ENCODE data around the gene CCHCR1. TPM values are rescaled to one million over a fixed set of nuclear protein-coding genes. Genes with fewer than 3 reads are reported as not detected.
"Not testable (repeated sequence)": the region's sequence is repeated elsewhere in the genome, so short reads cannot be mapped to it uniquely, and the experiment has no call there.

Gene CCHCR1
- total RNA-seq, 2 experiments from 2014 or later: 47.1 to 47.7 TPM

DNA sequence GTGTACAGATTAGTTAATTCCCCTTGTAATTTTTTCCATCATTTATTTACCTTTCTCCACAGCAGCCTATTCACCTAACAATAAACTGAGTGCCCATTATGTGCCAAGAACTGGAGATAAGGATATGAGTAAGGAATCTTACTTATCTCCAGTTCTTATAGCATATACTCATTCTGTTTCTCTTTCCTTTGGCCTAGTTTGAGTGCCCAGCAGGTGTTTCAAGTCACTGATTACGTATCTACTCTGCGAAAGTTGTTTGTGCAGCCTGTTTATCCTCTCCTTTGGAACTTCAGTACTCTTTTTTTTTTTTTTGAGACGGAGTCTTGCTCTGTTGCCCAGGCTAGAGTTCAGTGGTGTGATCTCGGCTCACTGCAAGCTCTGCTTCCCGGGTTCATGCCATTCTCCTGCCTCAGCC lies 30.2 kb upstream of the CCHCR1 start:
- CTCF ChIA-PET: no interaction called here
- POLR2A ChIA-PET: no interaction called here

DNA sequence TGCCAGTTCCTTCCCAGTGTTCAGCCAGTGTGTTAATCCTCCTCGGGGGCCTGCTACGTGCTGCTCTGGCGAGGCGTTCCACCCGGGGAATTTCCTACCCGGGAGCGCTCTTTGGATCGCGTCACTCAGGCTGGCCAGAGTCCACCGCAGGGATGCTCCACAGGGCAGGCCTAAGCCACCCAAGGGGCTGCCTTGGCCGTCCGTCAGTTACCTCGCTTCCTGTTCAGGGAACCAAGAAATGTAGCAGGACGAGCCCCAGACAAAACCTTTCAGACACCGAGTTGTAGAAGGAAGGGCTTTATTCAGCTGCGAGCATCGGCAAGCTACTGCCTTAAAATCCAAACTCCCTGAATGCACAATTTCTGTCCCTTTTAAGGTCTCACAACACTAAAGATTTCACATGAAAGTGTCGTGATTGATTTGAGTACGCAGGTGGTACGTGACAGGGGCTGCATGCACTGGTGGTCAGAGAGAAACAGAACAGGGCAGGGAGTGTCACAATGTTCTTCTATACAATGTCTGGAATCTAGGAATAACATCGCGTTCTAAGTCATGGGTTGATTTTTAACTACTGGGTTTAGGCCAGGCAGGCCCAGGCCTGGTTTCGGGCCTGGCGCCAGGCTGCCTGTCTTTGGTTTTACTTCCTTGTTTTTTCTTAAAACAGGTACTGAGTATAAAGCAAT lies 28.6 kb upstream of the CCHCR1 start:
- ChIA-PET POLR2A (no interaction called here), CTCF (no interaction called here)

DNA sequence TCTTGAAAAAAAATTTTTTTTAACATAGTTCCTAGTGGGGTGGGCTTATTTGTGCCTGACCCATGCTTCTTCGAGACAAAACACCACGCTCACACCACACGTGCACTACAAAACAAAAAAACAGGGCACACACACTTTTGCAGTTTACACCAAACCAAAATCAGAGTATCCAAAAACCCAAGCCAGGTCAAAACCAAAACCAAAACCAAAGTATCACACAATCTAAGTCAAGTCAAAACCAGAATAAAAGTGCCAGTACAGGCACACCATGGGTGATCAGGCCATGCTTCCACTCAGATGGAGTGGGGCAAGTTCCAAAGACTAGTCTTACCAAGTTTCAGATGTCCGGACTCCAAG lies 28.1 kb upstream of the CCHCR1 start:
- POLR2A ChIA-PET, CTCF ChIA-PET: not testable (repeated sequence)

DNA sequence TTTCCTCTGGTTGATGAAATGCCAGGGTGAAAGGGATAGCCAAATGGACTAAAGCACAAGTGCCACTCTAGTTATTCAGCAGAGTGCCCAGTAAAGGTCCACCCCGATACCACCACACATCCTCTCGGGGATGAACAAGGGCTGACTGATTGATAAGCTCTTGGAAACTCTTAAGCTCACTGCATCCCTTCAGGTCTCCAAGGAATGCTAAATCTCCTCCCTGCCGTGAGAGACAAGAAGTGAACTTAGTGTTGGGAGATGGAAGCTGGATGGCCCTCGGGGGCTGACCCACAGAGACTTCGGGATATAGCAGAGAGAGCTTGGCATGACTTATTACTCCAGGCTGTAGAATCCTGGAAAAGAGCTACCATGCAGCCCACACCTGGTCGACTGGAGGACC lies 26.3 kb upstream of the CCHCR1 start:
- POLR2A ChIA-PET: interaction anchor here (0.6 kb wide), 1 partner anchor 439 kb away, joined by 9 read pairs; no protein-coding TSS in a partner anchor
- CTCF ChIA-PET: interaction anchor here (0.8 kb wide), 1 partner anchor 46 kb away, joined by 3 read pairs; no protein-coding TSS in a partner anchor

DNA sequence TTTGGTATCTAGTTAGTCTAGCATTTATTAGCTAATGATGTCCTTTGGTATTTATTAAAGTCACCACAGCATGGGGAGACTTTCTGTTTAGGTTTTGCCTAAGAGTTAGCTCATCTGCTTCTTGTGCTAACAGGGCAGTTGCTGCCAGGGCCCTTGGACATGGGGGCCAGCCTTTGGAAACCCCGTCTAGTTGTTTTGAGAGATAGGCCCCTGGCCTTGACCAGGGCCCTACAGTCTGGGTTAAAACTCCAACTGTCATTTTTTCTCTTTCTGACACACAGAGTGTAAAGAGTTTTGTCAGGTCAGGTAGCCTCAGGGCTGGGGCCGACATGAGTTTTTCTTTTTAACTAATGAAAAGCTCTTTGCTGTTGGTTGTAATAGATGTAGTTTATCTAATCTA lies 25.7 kb upstream of the CCHCR1 start:
- POLR2A ChIA-PET: interaction anchor here (0.6 kb wide), 1 partner anchor 440 kb away, joined by 9 read pairs; no protein-coding TSS in a partner anchor

DNA sequence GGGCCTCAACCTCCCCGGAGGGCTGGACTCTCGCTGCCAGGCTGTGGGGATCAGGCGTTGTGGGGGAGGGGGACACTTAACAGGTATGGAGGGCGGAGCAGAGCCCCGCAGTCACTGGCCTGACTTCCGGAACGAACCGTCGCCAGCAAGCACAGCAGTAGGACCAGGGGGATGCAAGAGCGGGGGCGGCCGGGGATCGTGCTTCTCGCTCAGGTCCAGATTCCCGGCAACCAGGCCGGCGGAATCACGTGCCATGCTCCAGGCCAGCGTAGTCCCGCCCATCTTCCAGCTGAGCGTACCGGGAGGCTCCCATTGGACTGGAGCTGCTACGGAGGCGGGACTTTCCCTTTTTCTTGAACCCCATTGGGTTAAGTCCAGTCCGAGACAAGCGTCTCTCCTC lies 22.9 kb upstream of the CCHCR1 start:
- ChIA-PET POLR2A (no interaction called here), CTCF (no interaction called here)

More for the DNA sequence above, 25.7 kb upstream of the CCHCR1 start:
- CTCF ChIA-PET: not testable (repeated sequence)

DNA sequence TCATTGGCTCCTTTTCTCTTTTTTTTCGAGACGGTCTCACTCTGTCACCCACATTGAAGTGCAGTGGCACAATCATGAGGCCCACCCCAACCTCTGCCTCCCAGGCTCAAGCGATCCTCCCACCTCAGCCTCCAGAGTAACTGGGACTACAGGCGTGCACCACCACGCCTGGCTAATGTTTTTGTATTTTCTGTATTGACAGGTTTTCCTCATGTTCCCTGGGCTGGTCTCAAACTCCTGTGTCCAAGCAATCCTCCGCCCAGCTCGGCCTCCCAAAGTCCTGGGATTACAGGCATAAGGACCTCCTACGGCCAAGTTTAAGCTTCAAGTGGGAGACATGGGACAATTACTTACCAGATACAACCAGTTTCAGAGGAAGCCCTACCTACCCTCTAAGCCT lies 22.3 kb upstream of the CCHCR1 start:
- ChIA-PET CTCF (no interaction called here), POLR2A (interaction anchor here (0.6 kb wide), 1 partner anchor 49 kb away, joined by 7 read pairs; no protein-coding TSS in a partner anchor)

DNA sequence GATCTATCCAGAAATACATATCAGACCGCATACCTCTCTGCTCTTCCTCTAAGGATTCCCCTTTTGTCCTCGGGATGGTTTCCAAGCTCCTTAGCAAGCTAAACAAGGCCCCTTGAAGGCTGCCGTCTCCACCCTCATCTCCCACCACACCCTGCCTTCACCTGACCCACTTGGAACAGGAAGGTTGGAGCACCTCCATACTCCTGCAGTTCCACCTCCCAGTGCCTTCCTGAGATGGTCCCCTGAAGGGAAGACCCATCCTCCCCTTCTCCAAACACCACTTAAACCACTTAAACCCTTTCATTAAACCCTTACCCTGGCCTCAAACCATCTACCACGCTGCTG lies 21.4 kb upstream of the CCHCR1 start:
- CTCF ChIA-PET: no interaction called here
- POLR2A ChIA-PET: no interaction called here

DNA sequence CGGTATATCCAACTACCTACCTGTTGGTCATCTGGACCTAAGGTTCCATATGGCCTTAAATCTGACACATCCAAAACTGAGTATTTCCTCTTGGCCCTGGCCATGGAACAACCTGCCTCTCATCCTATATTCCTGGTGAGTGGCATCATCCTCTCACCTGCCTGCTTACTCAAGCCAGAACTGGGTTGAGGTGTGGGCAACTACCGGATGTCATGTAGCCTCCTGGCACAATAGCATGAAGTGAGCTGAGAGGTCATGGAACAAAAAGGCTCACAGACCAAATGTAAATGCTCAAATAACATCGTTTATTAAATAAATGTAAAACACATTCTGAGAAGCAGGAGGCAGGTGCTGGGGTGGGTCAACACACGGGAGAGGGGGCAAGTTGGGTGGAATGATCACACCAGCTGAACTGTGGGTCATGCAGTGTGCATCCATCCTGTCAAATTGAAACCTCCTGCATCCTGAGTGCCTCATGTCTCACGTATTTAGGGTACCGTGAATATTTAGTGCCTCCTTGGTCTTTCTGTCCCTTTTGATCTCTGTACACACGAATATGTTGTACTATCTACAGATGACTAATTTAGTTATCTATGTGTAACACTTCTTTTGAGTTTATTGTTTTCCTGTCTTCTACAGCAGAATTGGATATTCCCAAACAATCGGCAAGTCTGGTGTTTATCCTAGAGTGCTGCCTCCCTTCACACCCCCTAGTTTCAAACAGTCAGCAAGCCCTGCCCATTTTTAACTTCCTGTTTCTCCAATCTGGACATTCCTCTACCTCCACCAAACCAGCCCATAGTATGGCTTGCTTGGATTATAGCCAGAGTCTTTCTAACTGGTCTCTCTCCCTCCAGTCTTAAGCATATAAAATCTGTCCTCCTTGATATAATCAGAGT lies 20.8 kb upstream of the CCHCR1 start:
- POLR2A ChIA-PET: no interaction called here
- CTCF ChIA-PET: no interaction called here

DNA sequence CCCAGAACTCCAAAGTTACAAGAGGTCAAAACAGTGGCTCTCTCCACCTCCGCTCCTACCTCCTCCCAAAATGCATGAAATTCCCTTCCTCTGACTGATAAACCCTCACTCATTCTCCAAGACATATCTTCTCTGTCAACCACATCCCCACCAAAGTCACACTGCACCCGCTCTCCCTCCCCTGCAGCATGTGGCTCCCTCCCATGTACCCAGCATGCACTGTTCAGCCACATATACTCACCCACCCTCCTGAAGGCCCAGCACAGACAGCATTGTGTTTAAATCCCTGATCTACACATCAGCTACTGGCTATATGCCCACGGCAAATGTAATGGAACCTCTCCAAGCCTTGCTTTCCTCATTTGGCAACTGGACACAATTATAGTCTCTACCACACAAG lies 18.4 kb upstream of the CCHCR1 start:
- ChIA-PET CTCF (no interaction called here), POLR2A (no interaction called here)

DNA sequence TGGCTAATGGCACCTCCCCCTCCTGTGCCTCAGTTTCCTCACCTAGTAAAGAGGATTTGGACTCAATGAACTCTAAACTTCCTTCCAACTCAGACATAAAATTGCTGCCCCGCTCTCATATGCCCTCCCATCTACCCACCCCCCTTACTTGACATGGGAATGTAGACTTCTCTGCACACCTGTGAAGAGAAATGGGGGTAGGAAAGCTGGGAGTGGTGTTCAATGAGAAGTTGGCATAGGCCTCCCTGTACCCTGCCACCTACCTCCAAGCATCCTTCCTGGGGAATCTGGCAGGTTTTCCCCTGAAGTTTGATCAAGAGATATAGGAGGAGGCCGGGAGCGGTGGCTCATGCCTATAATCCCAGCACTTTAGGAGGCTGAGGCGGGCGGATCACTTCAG lies 16.8 kb upstream of the CCHCR1 start:
- ChIA-PET CTCF (no interaction called here), POLR2A (no interaction called here)

DNA sequence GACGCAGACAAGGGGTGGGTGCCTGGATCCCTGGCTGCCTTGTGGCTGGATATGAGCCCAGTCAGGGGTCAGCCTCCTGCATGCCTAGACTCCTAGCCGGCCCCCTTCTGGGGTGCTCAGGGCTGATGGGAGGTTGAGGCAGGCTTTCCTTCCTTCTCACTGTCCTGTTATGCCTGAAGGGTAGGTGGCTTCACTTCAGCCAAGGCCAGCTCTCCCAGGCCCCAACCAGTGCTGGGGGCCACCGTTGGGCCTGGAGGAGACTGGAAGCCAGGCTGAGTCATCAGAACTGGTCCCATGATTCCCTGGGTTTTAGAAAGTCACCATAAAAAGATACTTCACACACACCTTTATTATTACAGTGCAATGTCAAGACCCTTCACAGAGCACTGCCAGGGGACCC lies 15.8 kb upstream of the CCHCR1 start:
- ChIA-PET POLR2A (no interaction called here), CTCF (no interaction called here)

DNA sequence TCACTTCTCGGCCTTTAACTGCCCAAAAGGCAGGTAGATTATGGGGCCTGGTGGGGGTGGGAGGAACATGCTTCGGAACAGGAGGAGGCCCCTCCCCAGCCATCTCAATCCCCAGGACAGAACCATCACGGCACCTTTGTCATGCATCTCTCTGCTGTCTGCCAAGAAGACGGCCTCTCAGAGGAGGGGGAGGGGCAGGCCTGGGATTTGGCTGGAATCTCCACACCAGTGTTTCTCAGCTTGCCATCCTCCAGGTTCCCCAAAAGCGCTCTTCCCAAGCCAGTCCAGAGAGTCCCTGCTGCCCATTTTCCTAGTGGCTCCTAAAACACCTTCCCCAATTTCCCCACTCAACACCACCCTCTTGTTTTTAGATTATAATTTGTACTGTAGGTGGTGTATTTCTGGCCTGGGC lies 15.4 kb upstream of the CCHCR1 start:
- CTCF ChIA-PET: no interaction called here

DNA sequence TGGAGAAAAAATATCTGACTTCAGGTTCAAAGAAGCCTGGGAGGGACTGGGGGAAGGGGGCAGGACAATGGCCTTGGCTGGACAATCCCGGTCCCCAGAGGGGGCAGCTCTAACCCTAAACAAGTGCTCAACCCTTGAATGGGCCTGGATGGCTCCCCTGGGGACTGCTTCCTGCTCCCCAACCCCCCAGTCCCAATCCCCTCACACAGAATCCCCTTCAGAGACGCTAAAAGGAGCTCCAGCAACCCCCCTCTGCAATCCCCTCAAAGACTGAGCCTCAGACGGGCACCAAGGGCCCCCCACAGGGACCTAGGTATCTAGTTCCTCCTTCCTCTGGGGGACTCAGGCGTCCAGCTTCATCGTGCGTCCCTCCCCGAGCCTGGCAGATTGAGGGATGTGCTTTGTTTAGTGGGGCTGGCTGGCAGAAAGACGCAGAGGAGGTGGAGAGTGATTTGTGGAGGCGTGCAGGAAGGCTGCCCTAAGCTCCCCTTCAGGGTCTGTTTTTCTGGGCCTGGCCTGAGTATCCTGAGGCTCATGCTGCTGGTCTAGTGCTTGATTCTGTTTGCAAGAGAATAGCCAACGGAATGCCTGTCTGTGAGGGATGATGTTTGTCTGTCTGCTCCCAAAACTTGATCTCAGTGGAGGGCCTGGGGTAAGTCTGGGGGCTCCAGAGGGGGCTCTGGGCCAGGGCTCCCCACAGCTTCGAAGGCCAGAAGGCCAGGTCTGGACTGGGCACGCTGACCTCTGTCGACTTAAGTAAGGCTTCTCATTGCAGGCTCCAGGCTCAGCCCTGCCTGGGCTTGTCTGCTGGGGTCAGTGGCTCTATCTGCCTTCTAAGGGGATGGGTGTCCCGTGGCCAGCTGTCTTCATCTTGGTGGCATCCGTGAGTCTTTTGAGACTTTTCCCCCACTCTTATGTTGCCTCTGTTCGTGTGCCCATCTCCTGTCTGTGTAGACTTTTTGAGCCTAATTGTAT lies 14.6 kb upstream of the CCHCR1 start:
- CTCF ChIA-PET: no interaction called here
- POLR2A ChIA-PET: no interaction called here

More for the DNA sequence above, 15.4 kb upstream of the CCHCR1 start:
- POLR2A ChIA-PET: no interaction called here

DNA sequence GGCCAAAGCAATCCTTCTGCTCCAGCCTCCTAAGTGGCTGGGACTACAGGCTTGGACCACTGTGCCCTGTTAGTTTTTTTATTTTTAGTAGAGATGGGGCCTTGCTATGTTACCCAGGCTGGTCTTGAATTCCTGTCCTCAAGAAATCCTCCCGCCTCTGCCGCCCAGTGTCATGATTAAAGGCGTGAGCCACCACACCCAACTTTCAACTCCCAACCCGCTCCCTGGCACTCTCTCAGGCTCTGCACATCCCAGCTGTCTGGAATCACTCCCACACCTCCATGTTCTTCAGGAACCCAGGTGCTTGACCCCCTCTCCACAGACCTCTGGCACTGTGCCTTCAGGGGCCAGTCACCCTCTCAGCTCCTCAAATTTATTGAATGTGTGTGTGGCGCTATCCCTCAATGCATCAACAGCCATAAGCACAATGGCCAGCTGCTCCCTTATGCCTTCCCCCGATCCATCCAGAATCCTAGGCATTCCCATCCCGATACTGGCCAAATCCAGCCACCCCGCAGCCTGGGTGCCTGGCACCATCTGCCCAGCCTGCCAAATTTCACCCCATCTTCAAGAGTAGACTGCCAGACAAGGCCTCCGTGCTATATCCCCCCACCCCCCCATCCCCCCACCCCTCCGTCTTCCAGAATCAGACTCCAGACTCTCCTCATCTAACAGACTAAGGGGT lies 13.5 kb upstream of the CCHCR1 start:
- CTCF ChIA-PET: no interaction called here

DNA sequence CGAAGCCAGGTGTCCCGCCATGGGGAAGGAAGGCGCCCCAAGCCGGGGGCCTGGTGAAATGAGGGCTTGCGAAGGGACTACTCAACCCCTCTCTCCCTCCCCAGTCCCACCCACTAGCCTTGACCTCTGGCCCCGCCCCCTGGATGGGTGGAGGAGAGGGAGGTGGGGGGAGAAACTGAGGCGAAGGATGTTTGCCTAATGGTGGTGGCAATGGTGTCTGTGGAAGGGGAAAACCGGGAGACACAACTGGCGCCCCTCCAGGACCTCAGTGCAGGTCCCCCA lies 12.9 kb upstream of the CCHCR1 start, which contains the start of gene POU5F1:
POU5F1 (minus strand) TSS at position 83 of the 282 bp plus-strand sequence; CDS start at position 21, 62 bp downstream.
- CTCF ChIA-PET: no interaction called here
- POLR2A ChIA-PET: no interaction called here

More for the DNA sequence above, 13.5 kb upstream of the CCHCR1 start:
- POLR2A ChIA-PET: no interaction called here

DNA sequence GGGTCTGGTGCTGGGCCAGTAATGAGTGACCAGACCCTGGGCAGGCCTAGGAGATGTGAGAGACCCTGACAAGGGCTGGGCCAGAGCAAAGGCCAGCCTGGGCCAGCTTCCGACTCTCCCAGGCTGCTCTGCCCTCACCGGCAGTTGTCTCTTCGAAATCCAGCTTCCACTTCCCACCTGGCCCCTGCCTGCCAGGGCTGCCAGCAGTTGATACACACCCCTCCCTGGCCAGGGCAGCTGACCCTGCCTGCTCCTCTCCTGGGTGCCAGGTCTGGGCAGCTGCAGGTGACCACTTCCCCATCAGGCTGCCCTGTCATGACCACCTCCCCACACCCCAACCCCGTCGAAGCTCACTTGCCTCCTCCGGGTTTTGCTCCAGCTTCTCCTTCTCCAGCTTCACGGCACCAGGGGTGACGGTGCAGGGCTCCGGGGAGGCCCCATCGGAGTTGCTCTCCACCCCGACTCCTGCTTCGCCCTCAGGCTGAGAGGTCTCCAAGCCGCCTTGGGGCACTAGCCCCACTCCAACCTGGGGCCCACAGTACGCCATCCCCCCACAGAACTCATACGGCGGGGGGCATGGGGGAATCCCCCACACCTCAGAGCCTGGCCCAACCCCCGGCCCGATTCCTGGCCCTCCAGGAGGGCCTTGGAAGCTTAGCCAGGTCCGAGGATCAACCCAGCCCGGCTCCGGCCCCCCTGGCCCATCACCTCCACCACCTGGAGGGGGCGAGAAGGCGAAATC lies 12.4 kb upstream of the CCHCR1 start:
- POLR2A ChIA-PET: not testable (repeated sequence)
- CTCF ChIA-PET: interaction anchor here (1.6 kb wide), 1 partner anchor 12 kb away, joined by 4 read pairs; the partner anchor contains the start of genes CCHCR1 and TCF19

DNA sequence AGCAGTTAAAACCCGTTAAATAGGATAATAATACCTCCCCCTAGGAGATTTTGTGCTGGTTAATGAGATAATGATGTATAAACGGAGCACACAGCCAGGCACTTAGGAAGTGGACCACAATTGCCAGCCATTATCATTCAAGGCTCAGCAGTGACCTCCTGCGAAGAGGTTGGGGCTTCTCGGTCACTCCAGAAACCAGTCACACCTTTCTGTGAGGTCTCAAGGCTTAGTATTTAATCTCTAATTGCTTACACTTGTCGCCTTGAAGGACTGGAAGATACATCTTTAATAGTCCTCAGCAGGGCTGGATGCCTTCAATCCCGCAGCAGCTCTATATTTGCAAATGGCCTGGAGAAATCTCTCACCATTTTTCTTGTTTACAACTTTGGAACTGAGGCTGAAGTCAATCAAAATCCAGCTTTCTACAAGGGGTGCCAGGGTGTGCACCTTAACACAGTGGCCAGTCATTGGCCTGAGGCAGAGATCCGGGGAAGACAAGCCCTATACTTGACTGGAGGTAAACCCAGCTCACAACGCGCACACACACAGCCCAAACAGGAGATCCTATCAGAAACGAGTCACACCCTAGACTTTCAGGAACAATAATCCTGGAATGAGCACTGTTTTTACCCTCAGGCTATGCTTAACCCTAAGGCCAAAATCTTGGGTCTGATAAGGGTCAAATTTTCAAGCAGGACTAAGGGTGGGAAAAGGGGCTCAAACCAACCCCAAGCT lies 11.7 kb upstream of the CCHCR1 start:
- POLR2A ChIA-PET: no interaction called here
- CTCF ChIA-PET: interaction anchor here (0.8 to 1.6 kb wide), 2 partner anchors 11 to 22 kb away, joined by 3 to 4 read pairs; partner anchors contain the start of genes CCHCR1 and TCF19
